ENCODE results near the gene FEN1. TPM values are rescaled to one million over a fixed set of nuclear protein-coding genes. Genes with fewer than 3 reads are reported as not detected.
A peak's percentile ranks its signal among the peaks of the same experiment; 100 is the strongest.

Gene FEN1
- polyA plus RNA-seq, 2 of the 4 experiments (the other 2 are of a cell fraction) = 38.4 to 105 TPM

GRCh38 chr11:61774411-61774810 lies 18.3 kb upstream of the FEN1 start:
- ATAC-seq (no peak), DNase-seq (ENCODE audit: low read depth in 1 of 2, low spot score in 1 of 2) (no peak), FAIRE-seq (no peak)
- 83% methylated on average over 12 of the region's 12 CpGs for WGBS (ENCODE audit: missing lambda C conversion rate)
- no peak overlapping the region for H3K4me3 ChIP-seq
- H3K9me3 ChIP-seq = no peaks in the 10 kb centered on the region
- H3K4me1 ChIP-seq = peaks cover 39% of the 10 kb centered on the region
- H3K4me2 ChIP-seq = no peak overlapping the region
- POLR2A ChIA-PET = no interaction called here
- H3K27ac ChIP-seq = no peak overlapping the region
- no peak for TF ChIP-seq HOXB5 (CRISPR knock-in tag; IDR thresholded peaks at IDR 0.05)
- TF ChIP-seq FOSB (CRISPR knock-in tag; IDR thresholded peaks at IDR 0.05) = no peak
- TF ChIP-seq, protein P1, sequence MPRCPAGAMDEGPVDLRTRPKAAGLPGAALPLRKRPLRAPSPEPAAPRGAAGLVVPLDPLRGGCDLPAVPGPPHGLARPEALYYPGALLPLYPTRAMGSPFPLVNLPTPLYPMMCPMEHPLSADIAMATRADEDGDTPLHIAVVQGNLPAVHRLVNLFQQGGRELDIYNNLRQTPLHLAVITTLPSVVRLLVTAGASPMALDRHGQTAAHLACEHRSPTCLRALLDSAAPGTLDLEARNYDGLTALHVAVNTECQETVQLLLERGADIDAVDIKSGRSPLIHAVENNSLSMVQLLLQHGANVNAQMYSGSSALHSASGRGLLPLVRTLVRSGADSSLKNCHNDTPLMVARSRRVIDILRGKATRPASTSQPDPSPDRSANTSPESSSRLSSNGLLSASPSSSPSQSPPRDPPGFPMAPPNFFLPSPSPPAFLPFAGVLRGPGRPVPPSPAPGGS (IDR thresholded peaks at IDR 0.05) = no peak
- no peak for TF ChIP-seq SMC3 (IDR thresholded peaks at IDR 0.05)
- TF ChIP-seq HOXB13 (CRISPR knock-in tag; IDR thresholded peaks at IDR 0.05; ENCODE audit: low read depth) = no peak
- TF ChIP-seq USF2 (IDR thresholded peaks at IDR 0.05) = no peak
- CTCF ChIA-PET = interaction anchor here (0.9 to 3.9 kb wide), 6 partner anchors 8 to 40 kb away, joined by 3 to 56 read pairs (median 7); no protein-coding TSS in a partner anchor

DNA sequence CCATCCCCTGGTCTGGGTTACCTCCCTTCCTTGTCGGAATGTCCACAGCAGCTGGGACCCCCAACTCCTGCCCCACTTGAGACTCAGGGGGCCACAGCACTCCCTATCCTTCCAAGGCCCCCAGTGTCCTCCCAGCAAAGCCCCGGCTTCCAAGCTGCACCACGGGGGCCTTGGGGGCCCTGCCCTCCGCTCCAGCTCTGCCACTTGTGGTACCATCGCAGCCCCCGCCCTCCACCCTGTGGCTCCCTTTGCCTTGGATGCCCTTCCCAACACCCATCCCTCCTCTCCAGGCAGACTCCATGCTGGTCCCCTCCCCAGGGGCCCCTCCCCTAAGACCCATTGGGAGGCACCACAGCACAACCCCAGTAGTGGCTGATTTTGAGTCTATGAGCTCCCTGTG lies 17.6 kb upstream of the FEN1 start:
- H3K4me1 ChIP-seq = peaks cover 32% of the 10 kb centered on the region
- ChIA-PET CTCF (interaction anchor here (0.5 to 3.9 kb wide), 14 partner anchors 8 to 307 kb away, joined by 3 to 56 read pairs (median 6); no protein-coding TSS in a partner anchor), POLR2A (no interaction called here)
- H3K9me3 ChIP-seq = no peaks in the 10 kb centered on the region
- no peak overlapping the region for H3K4me2 ChIP-seq
- FAIRE-seq = no peak
- TF ChIP-seq EP300 (IDR thresholded peaks at IDR 0.05) (no peak), MAFK (IDR thresholded peaks at IDR 0.05; ENCODE audit: partially characterized antibody) (no peak), KDM1A (IDR thresholded peaks at IDR 0.05; ENCODE audit: low read depth) (no peak)
- whole genome bisulfite sequencing (ENCODE audit: missing lambda C conversion rate) = 94% methylated on average over 6 of the region's 6 CpGs
- no peak for ATAC-seq
- no peak overlapping the region for H3K27ac ChIP-seq
- DNase-seq (ENCODE audit: low read depth in 1 of 2, low spot score in 1 of 2) = no peak
- H3K4me3 ChIP-seq = no peak overlapping the region

DNA sequence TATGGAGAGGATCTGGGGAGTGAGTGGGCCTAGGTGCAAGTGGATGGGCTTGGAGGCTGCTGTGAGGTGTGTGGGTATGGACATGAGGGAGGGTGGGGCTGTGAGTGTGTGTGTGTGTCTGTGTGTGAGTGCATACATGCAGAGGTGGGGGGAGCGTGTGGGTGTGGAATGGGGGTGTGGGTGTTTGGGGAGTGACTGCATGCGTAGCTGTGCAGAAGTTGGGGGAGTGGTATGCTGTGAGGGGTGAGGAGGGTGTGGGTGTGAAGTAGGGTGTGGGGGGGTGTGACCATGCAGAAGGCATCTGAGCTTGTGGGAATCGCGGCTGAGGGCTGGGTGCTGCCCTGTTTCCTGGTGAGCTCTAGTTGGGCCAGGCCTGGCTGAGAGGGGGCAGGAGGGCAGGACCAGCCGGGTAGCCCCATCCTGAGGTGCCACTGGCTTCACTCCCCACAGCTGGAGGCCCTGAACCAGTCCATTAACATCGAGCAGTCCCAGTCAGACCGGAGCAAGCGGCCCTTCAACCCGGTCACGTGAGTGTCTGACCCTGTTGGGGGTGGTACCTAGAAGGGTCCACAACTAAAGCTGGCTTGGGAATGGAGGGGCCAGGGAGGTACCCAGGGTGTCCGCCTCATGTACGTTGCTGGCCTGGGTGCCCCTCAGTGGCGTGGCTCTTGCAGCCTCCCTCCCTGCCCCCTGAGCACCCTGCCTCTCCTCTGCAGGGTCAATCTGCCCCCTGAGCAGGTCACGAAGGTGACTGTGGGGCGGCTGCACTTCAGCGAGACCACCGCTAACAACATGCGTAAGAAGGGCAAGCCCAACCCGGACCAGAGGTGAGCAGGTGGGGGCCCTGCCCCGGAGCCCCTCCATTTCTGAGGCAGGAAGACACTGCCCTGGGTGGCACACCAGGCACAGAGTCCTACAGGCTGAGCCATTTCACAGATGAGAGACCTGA lies 16.8 kb upstream of the FEN1 start:
- H3K4me1 ChIP-seq = peaks cover 24% of the 10 kb centered on the region
- no peaks in the 10 kb centered on the region for H3K9me3 ChIP-seq
- H3K4me2 ChIP-seq = no peak overlapping the region
- peak overlapping the region in 1 of 2 experiments; percentile 42; a peak in 1 of 6 replicates for H3K27ac ChIP-seq
- WGBS (ENCODE audit: missing lambda C conversion rate) = 81% methylated on average over 19 of the region's 20 CpGs
- DNase-seq (ENCODE audit: low read depth in 1 of 2, low spot score in 1 of 2) = no peak
- no peak for FAIRE-seq
- POLR2A ChIA-PET = no interaction called here
- CTCF ChIA-PET = interaction anchor here (0.5 to 3.9 kb wide), 16 partner anchors 9 to 367 kb away, joined by 3 to 56 read pairs (median 5); no protein-coding TSS in a partner anchor
- no peak overlapping the region for H3K4me3 ChIP-seq
- no peak for TF ChIP-seq RAD21 (conservative IDR thresholded peaks at IDR 0.05 in 1 of 2, IDR thresholded peaks at IDR 0.05 in 1 of 2)
- no peak for TF ChIP-seq MAZ (IDR thresholded peaks at IDR 0.05; ENCODE audit: borderline replicate concordance, low read depth, low read length)
- no peak for TF ChIP-seq JUN (IDR thresholded peaks at IDR 0.05)
- TF ChIP-seq, protein P2, sequence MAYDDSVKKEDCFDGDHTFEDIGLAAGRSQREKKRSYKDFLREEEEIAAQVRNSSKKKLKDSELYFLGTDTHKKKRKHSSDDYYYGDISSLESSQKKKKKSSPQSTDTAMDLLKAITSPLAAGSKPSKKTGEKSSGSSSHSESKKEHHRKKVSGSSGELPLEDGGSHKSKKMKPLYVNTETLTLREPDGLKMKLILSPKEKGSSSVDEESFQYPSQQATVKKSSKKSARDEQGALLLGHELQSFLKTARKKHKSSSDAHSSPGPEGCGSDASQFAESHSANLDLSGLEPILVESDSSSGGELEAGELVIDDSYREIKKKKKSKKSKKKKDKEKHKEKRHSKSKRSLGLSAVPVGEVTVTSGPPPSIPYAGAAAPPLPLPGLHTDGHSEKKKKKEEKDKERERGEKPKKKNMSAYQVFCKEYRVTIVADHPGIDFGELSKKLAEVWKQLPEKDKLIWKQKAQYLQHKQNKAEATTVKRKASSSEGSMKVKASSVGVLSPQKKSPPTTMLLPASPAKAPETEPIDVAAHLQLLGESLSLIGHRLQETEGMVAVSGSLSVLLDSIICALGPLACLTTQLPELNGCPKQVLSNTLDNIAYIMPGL (CRISPR knock-in tag; IDR thresholded peaks at IDR 0.05; ENCODE audit: borderline replicate concordance) = no peak
- TF ChIP-seq, protein P3, sequence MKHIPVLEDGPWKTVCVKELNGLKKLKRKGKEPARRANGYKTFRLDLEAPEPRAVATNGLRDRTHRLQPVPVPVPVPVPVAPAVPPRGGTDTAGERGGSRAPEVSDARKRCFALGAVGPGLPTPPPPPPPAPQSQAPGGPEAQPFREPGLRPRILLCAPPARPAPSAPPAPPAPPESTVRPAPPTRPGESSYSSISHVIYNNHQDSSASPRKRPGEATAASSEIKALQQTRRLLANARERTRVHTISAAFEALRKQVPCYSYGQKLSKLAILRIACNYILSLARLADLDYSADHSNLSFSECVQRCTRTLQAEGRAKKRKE (CRISPR knock-in tag; IDR thresholded peaks at IDR 0.05; ENCODE audit: low read depth) = no peak
- no peak for TF ChIP-seq CHD4 (IDR thresholded peaks at IDR 0.05; ENCODE audit: borderline replicate concordance)
- no peak for TF ChIP-seq HDAC2 (IDR thresholded peaks at IDR 0.05)
- TF ChIP-seq FOXS1 (CRISPR knock-in tag; IDR thresholded peaks at IDR 0.05) = no peak
- TF ChIP-seq, protein P4, sequence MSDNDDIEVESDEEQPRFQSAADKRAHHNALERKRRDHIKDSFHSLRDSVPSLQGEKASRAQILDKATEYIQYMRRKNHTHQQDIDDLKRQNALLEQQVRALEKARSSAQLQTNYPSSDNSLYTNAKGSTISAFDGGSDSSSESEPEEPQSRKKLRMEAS (IDR thresholded peaks at IDR 0.05) = no peak
- no peak for TF ChIP-seq CBX8 (IDR thresholded peaks at IDR 0.05)
- no peak for TF ChIP-seq ZFP36 (IDR thresholded peaks at IDR 0.05; ENCODE audit: borderline replicate concordance, partially characterized antibody)
- TF ChIP-seq NFE2L2 (conservative IDR thresholded peaks at IDR 0.05; ENCODE audit: low read length) = no peak
- TF ChIP-seq NPAS2 (CRISPR knock-in tag; IDR thresholded peaks at IDR 0.05; ENCODE audit: borderline replicate concordance) = no peak
- no peak for TF ChIP-seq EHF (CRISPR knock-in tag; IDR thresholded peaks at IDR 0.05)
- TF ChIP-seq JUNB (IDR thresholded peaks at IDR 0.05) = no peak
- TF ChIP-seq ZC3H11A (IDR thresholded peaks at IDR 0.05) = no peak
- peak in 1 of 2 experiments; percentile 1; a peak in 2 of 6 replicates for ATAC-seq

All from A549 (cell line).